DOHH2 (cell line): ENCODE results near the gene CTDSPL2.

Source experiments
- H3F3A ChIP-seq: fragments of 200-600 bp; sonication (generic), shearing (Covaris generic); 2 replicates; pipeline ENCODE4 v1.6.0; 2016; ENCODE audit warnings: antibody characterized with exemption, mild to moderate bottlenecking; ENCODE audit not compliant: control insufficient read depth, insufficient read depth
- H3K27ac ChIP-seq: fragments of 200-600 bp; sonication (generic); 2 replicates; pipeline ENCODE4 v1.5.1; 2014; ENCODE audit warnings: low read depth, mild to moderate bottlenecking, low read length, moderate library complexity
- H3K27me3 ChIP-seq: fragments of 200-600 bp; sonication (generic); 2 replicates; pipeline ENCODE4 v1.6.1; 2014; ENCODE audit warnings: mild to moderate bottlenecking, low read length, mixed read lengths; ENCODE audit not compliant: control insufficient read depth
- H3K36me3 ChIP-seq: fragments of 200-600 bp; sonication (generic); 2 replicates; pipeline ENCODE4 v1.6.1; 2014; ENCODE audit warnings: mild to moderate bottlenecking, low read length, moderate library complexity, mixed read lengths; ENCODE audit not compliant: control insufficient read depth
- H3K4me1 ChIP-seq: fragments of 200-600 bp; sonication (generic); 2 replicates; pipeline ENCODE4 v1.6.1; 2014; ENCODE audit warnings: mild to moderate bottlenecking, low read length, mixed read lengths; ENCODE audit not compliant: control insufficient read depth
- H3K4me2 ChIP-seq: fragments of 200-600 bp; sonication (generic); 2 replicates; pipeline ENCODE4 v1.6.0; 2014; ENCODE audit warnings: mild to moderate bottlenecking, low read length, moderate library complexity
- H3K4me3 ChIP-seq: fragments of 200-600 bp; sonication (generic); 2 replicates; pipeline ENCODE4 v1.5.1; 2014; ENCODE audit warnings: mild to moderate bottlenecking, low read length, mixed read lengths
- H3K79me2 ChIP-seq: fragments of 200-600 bp; sonication (generic); 2 replicates; pipeline ENCODE4 v1.6.1; 2014; ENCODE audit warnings: mild to moderate bottlenecking, low read length, mixed read lengths; ENCODE audit not compliant: control insufficient read depth
- H3K9me2 ChIP-seq: fragments of 200-600 bp; sonication (generic); replicated peaks from 2 replicates; pipeline ENCODE4 v1.6.1; 2014; ENCODE audit warnings: mild to moderate bottlenecking, low read length, mixed read lengths; ENCODE audit not compliant: control insufficient read depth
- H3K9me3 ChIP-seq: fragments of 200-600 bp; sonication (generic); 2 replicates; pipeline ENCODE4 v1.6.1; 2014; ENCODE audit warnings: antibody characterized with exemption, low read length, mixed read lengths; ENCODE audit not compliant: control insufficient read depth, insufficient read depth
- H4K20me1 ChIP-seq: fragments of 200-600 bp; sonication (generic); 2 replicates; pipeline ENCODE4 v1.6.0; 2014; ENCODE audit warnings: low read depth, mild to moderate bottlenecking, antibody characterized with exemption, low read length, moderate library complexity; ENCODE audit not compliant: control insufficient read depth, insufficient read depth
- CTCF ChIP-seq: fragments of 200-600 bp; sonication (generic); IDR thresholded peaks from one replicate; pipeline ENCODE4 v1.5.1; 2014; ENCODE audit warnings: antibody characterized with exemption, mild to moderate bottlenecking, low read depth, low read length; ENCODE audit not compliant: poor library complexity, severe bottlenecking
- EZH2phosphoT487 ChIP-seq: fragments of 200-600 bp; sonication (generic); IDR thresholded peaks from 2 replicates; pipeline ENCODE4 v1.6.1; 2017; ENCODE audit warnings: borderline replicate concordance, mild to moderate bottlenecking, antibody characterized with exemption, low read length, moderate library complexity, mixed read lengths

The CTDSPL2 gene

GRCh38 chr15:44426975-44427755 is at the start of gene CTDSPL2:
Gene CTDSPL2 (plus strand): TSS chr15:44427629. CDS start chr15:44459015, 31,386 bp downstream.
- H3K9me3 ChIP-seq = no peaks in the 10 kb centered on the region
- peaks cover 20% of the 10 kb centered on the region for H3K4me1 ChIP-seq
- peak within 1 kb of the TSS; percentile 90 for H3K27ac ChIP-seq
- no peaks in the 10 kb centered on the region for H3F3A ChIP-seq
- H3K79me2 ChIP-seq = peaks cover 64% of the 10 kb centered on the region
- peak within 1 kb of the TSS; percentile 72 for H3K4me2 ChIP-seq
- H3K4me3 ChIP-seq = peak within 1 kb of the TSS; percentile 81
- no peaks in the 10 kb centered on the region for H3K27me3 ChIP-seq
- H3K9me2 ChIP-seq = no peaks in the 10 kb centered on the region
- H4K20me1 ChIP-seq = peaks cover 25% of the 10 kb centered on the region
- peaks cover 33% of the 10 kb centered on the region for H3K36me3 ChIP-seq
- TF ChIP-seq CTCF = peak; percentile 26
- no peak for TF ChIP-seq EZH2phosphoT487

- Histone ChIP-seq H3F3A (no peaks in the 10 kb centered on the region), H3K27ac (no peak overlapping the region), H3K4me1 (no peaks in the 10 kb centered on the region; the same call in 1 of the 2 replicates), H3K79me2 (no peaks in the 10 kb centered on the region), H3K4me3 (no peak overlapping the region), H3K27me3 (no peaks in the 10 kb centered on the region), H3K9me3 (no peaks in the 10 kb centered on the region), H4K20me1 (no peaks in the 10 kb centered on the region), H3K36me3 (peaks cover 4% of the 10 kb centered on the region; the same call in 1 of the 2 replicates), H3K9me2 (no peaks in the 10 kb centered on the region), H3K4me2 (no peak overlapping the region)
- no peak for TF ChIP-seq CTCF
- no peak for TF ChIP-seq EZH2phosphoT487
Observed at GRCh38 chr15:44381236-44381635, 46.2 kb upstream of the CTDSPL2 start.

- Histone ChIP-seq H3K9me3 (no peaks in the 10 kb centered on the region), H3K27me3 (no peaks in the 10 kb centered on the region), H4K20me1 (no peaks in the 10 kb centered on the region), H3K9me2 (no peaks in the 10 kb centered on the region), H3K4me3 (no peak overlapping the region), H3K79me2 (no peaks in the 10 kb centered on the region), H3K4me1 (no peaks in the 10 kb centered on the region; the same call in 1 of the 2 replicates), H3F3A (no peaks in the 10 kb centered on the region), H3K36me3 (no peaks in the 10 kb centered on the region), H3K27ac (no peak overlapping the region), H3K4me2 (no peak overlapping the region)
- TF ChIP-seq EZH2phosphoT487 (no peak), CTCF (no peak)
Observed at GRCh38 chr15:44385344-44385942, 42.0 kb upstream of the CTDSPL2 start.
